Endothelial cell of umbilical vein (primary cell): ENCODE data around the gene USP6. TPM values are rescaled to one million over a fixed set of nuclear protein-coding genes. Genes with fewer than 3 reads are reported as not detected.
"Not testable (repeated sequence)": the region's sequence is repeated elsewhere in the genome, so short reads cannot be mapped to it uniquely, and the experiment has no call there.

Experiments used
- BruUV-seq: library from RNA; stranded (reverse); fragments of 400-500 nt; replicated peaks from 2 replicates; lab custom pipeline; 2021; lab: Mats Ljungman, UMichigan
- CTCF ChIA-PET: fragments of 300-600, 350-600 bp; sonication (Branson Sonifier 250); formaldehyde crosslinking; loops from one replicate; lab custom pipeline; 2021; ENCODE audit warnings: antibody characterized with exemption, inconsistent platforms; lab: Charles Lee
- POLR2A ChIA-PET: fragments of 300-600, 350-600 bp; sonication (Branson Sonifier 250); formaldehyde crosslinking; loops from one replicate; lab custom pipeline; 2021; ENCODE audit warnings: antibody characterized with exemption, inconsistent platforms; lab: Charles Lee
- DNase-seq: peaks from one replicate; pipeline ENCODE4 v3.0.0-alpha.2; 2011; ENCODE audit warnings: low read depth, low spot score
- FAIRE-seq: peaks from 2 replicates; lab custom pipeline; 2011; peaks lifted over from hg19 to GRCh38; lab: Jason Lieb, UNC
- H2AFZ ChIP-seq: 2 replicates; pipeline ENCODE4 v1.6.0; 2012; ENCODE audit warnings: low read depth, low read length, control low read depth, inconsistent platforms
- H3K27ac ChIP-seq: 2 replicates; pipeline ENCODE4 v1.5.1; 2011; ENCODE audit warnings: low read depth, mild to moderate bottlenecking, control low read depth, low read length, moderate library complexity; ENCODE audit not compliant: insufficient read depth
- H3K27me3 ChIP-seq, 2 experiments: 2 replicates each; pipeline versions ENCODE4 v1.6.0 to v1.6.1; 2011; ENCODE audit warnings: low read length in 2 of 2, mixed read lengths in 1 of 2; ENCODE audit not compliant: control insufficient read depth in 2 of 2, insufficient read depth in 2 of 2
- H3K36me3 ChIP-seq, 2 experiments: 2 replicates in 1 of 2; 3 replicates in 1 of 2; pipeline ENCODE4 v1.5.1; 2011; ENCODE audit warnings: low read length in 2 of 2, mild to moderate bottlenecking in 1 of 2, moderate library complexity in 1 of 2; ENCODE audit not compliant: control insufficient read depth in 2 of 2, insufficient read depth in 2 of 2; ENCODE audit errors: extremely low read depth in 1 of 2
- H3K4me1 ChIP-seq: 3 replicates; pipeline ENCODE4 v1.5.1; 2011; ENCODE audit warnings: mild to moderate bottlenecking, low read length; ENCODE audit not compliant: control insufficient read depth, insufficient read depth; ENCODE audit errors: extremely low read depth
- H3K4me2 ChIP-seq: 2 replicates; pipeline ENCODE4 v1.6.1; 2011; ENCODE audit warnings: low read length, control low read depth, mixed read lengths; ENCODE audit not compliant: insufficient read depth
- H3K4me3 ChIP-seq, 3 experiments: fragments of 200-600 bp in 1 of 3; sonication (generic), shearing (Covaris generic) in 1 of 3; replicated peaks in 1 of 3; 2 replicates each; pipeline ENCODE4 v1.5.1; 2011 to 2016; ENCODE audit warnings: control low read depth in 3 of 3, low read length in 3 of 3, mild to moderate bottlenecking in 2 of 3, inconsistent platforms in 1 of 3, low read depth in 1 of 3, moderate library complexity in 1 of 3; ENCODE audit not compliant: insufficient read depth in 1 of 3
- H3K79me2 ChIP-seq: 2 replicates; pipeline ENCODE4 v1.6.0; 2012; ENCODE audit warnings: low read length, inconsistent platforms; ENCODE audit not compliant: control insufficient read depth, insufficient read depth
- H3K9ac ChIP-seq: replicated peaks from 2 replicates; pipeline ENCODE3; 2011; ENCODE audit warnings: low read length, control low read depth; ENCODE audit not compliant: insufficient read depth; ENCODE audit errors: extremely low read depth
- H3K9me1 ChIP-seq: replicated peaks from 3 replicates; pipeline ENCODE4 v1.6.0; 2011; ENCODE audit warnings: mild to moderate bottlenecking, low read length; ENCODE audit not compliant: control insufficient read depth, insufficient read depth; ENCODE audit errors: extremely low read depth
- H3K9me3 ChIP-seq: replicated peaks from 2 replicates; pipeline ENCODE4 v1.5.1; 2012; ENCODE audit warnings: low read length, inconsistent platforms; ENCODE audit not compliant: control insufficient read depth, insufficient read depth
- H4K20me1 ChIP-seq: replicated peaks from 2 replicates; pipeline ENCODE3; 2011; ENCODE audit warnings: mild to moderate bottlenecking, low read length; ENCODE audit not compliant: control insufficient read depth, insufficient read depth; ENCODE audit errors: extremely low read depth
- dilution Hi-C: fragments of 300-500 bp; cut with MboI; formaldehyde crosslinking; loops from one replicate; pipeline ENCODE4 v1.15.0; 2019; ENCODE audit warnings: low sequenced_read_pairs; ENCODE audit not compliant: extremely low pct_ligation_motif_present
- intact Hi-C: fragments of 100-400 bp; cut with micrococcal nuclease; formaldehyde crosslinking; loops from one replicate; pipeline ENCODE4 v1.10.0; 2022
- polyA plus RNA-seq, 4 experiments: library from polyadenylated mRNA; depleted of rRNA in 3 of 4; stranded (reverse) in 3 of 4; unstranded in 1 of 4; fragments of >200 nt; gene quantifications; 2 replicates each; pipeline versions ENCODE4 v1.2.1 to v1.2.3, GENCODE V29; 2011 to 2012; ENCODE audit warnings: missing spikeins in 1 of 4
- total RNA-seq: library from RNA; stranded (reverse); gene quantifications from 2 replicates; pipeline ENCODE4 v1.2.3, GENCODE V29; 2021

Gene USP6
- total and polyA plus RNA-seq, 2 donors (not counting 3 experiments of a cell fraction or from before 2014, with no cell fraction given) = under 0.01 to 0.15 TPM

- POLR2A ChIA-PET, H3K9me3 ChIP-seq, H3K79me2 ChIP-seq, FAIRE-seq, H3K9ac ChIP-seq, H3K9me1 ChIP-seq, H3K27ac ChIP-seq, H3K4me2 ChIP-seq, dilution Hi-C loops, intact Hi-C loops, H3K4me3 ChIP-seq, H3K4me1 ChIP-seq, H3K27me3 ChIP-seq, H3K36me3 ChIP-seq, CTCF ChIA-PET, H2AFZ ChIP-seq, H4K20me1 ChIP-seq, DNase-seq, BruUV-seq: not testable (repeated sequence)
Measured at GRCh38 chr17:5136580-5137412, 21.0 kb downstream of the USP6 start.

GRCh38 chr17:5137511-5138197, 21.8 kb downstream of the USP6 start:
- H3K27me3 ChIP-seq, FAIRE-seq, H3K9me1 ChIP-seq, H4K20me1 ChIP-seq, BruUV-seq, H3K9me3 ChIP-seq, H3K4me2 ChIP-seq, H3K27ac ChIP-seq, H3K79me2 ChIP-seq, CTCF ChIA-PET, H3K4me3 ChIP-seq, H3K36me3 ChIP-seq, POLR2A ChIA-PET, DNase-seq, H2AFZ ChIP-seq, H3K4me1 ChIP-seq, intact Hi-C loops, H3K9ac ChIP-seq, dilution Hi-C loops: not testable (repeated sequence)

- H3K27me3 ChIP-seq, H2AFZ ChIP-seq, intact Hi-C loops, H4K20me1 ChIP-seq, BruUV-seq, H3K79me2 ChIP-seq, POLR2A ChIA-PET, H3K4me2 ChIP-seq, H3K9ac ChIP-seq, FAIRE-seq, H3K4me3 ChIP-seq, H3K9me1 ChIP-seq, H3K36me3 ChIP-seq, H3K9me3 ChIP-seq, CTCF ChIA-PET, H3K4me1 ChIP-seq, DNase-seq, H3K27ac ChIP-seq, dilution Hi-C loops: not testable (repeated sequence)
Measured at GRCh38 chr17:5138198-5138544, 22.3 kb downstream of the USP6 start.
